Endothelial cell of umbilical vein (primary cell): ENCODE data around the gene MTIF3. TPM values are rescaled to one million over a fixed set of nuclear protein-coding genes. Genes with fewer than 3 reads are reported as not detected.

Source experiments
- BruUV-seq: library from RNA; stranded (reverse); fragments of 400-500 nt; replicated peaks from 2 replicates; lab custom pipeline; 2021; lab: Mats Ljungman, UMichigan
- CTCF ChIA-PET: fragments of 300-600, 350-600 bp; sonication (Branson Sonifier 250); formaldehyde crosslinking; loops from one replicate; lab custom pipeline; 2021; ENCODE audit warnings: antibody characterized with exemption, inconsistent platforms; lab: Charles Lee
- POLR2A ChIA-PET: fragments of 300-600, 350-600 bp; sonication (Branson Sonifier 250); formaldehyde crosslinking; loops from one replicate; lab custom pipeline; 2021; ENCODE audit warnings: antibody characterized with exemption, inconsistent platforms; lab: Charles Lee
- DNase-seq: peaks from one replicate; pipeline ENCODE4 v3.0.0-alpha.2; 2011; ENCODE audit warnings: low read depth, low spot score
- FAIRE-seq: peaks from 2 replicates; lab custom pipeline; 2011; peaks lifted over from hg19 to GRCh38; lab: Jason Lieb, UNC
- H2AFZ ChIP-seq: 2 replicates; pipeline ENCODE4 v1.6.0; 2012; ENCODE audit warnings: low read depth, low read length, control low read depth, inconsistent platforms
- H3K27ac ChIP-seq: 2 replicates; pipeline ENCODE4 v1.5.1; 2011; ENCODE audit warnings: low read depth, mild to moderate bottlenecking, control low read depth, low read length, moderate library complexity; ENCODE audit not compliant: insufficient read depth
- H3K27me3 ChIP-seq, 2 experiments: 2 replicates each; pipeline versions ENCODE4 v1.6.0 to v1.6.1; 2011; ENCODE audit warnings: low read length in 2 of 2, mixed read lengths in 1 of 2; ENCODE audit not compliant: control insufficient read depth in 2 of 2, insufficient read depth in 2 of 2
- H3K36me3 ChIP-seq, 2 experiments: 2 replicates in 1 of 2; 3 replicates in 1 of 2; pipeline ENCODE4 v1.5.1; 2011; ENCODE audit warnings: low read length in 2 of 2, mild to moderate bottlenecking in 1 of 2, moderate library complexity in 1 of 2; ENCODE audit not compliant: control insufficient read depth in 2 of 2, insufficient read depth in 2 of 2; ENCODE audit errors: extremely low read depth in 1 of 2
- H3K4me1 ChIP-seq: 3 replicates; pipeline ENCODE4 v1.5.1; 2011; ENCODE audit warnings: mild to moderate bottlenecking, low read length; ENCODE audit not compliant: control insufficient read depth, insufficient read depth; ENCODE audit errors: extremely low read depth
- H3K4me2 ChIP-seq: 2 replicates; pipeline ENCODE4 v1.6.1; 2011; ENCODE audit warnings: low read length, control low read depth, mixed read lengths; ENCODE audit not compliant: insufficient read depth
- H3K4me3 ChIP-seq, 3 experiments: fragments of 200-600 bp in 1 of 3; sonication (generic), shearing (Covaris generic) in 1 of 3; replicated peaks in 1 of 3; 2 replicates each; pipeline ENCODE4 v1.5.1; 2011 to 2016; ENCODE audit warnings: control low read depth in 3 of 3, low read length in 3 of 3, mild to moderate bottlenecking in 2 of 3, inconsistent platforms in 1 of 3, low read depth in 1 of 3, moderate library complexity in 1 of 3; ENCODE audit not compliant: insufficient read depth in 1 of 3
- H3K79me2 ChIP-seq: 2 replicates; pipeline ENCODE4 v1.6.0; 2012; ENCODE audit warnings: low read length, inconsistent platforms; ENCODE audit not compliant: control insufficient read depth, insufficient read depth
- H3K9ac ChIP-seq: replicated peaks from 2 replicates; pipeline ENCODE3; 2011; ENCODE audit warnings: low read length, control low read depth; ENCODE audit not compliant: insufficient read depth; ENCODE audit errors: extremely low read depth
- H3K9me1 ChIP-seq: replicated peaks from 3 replicates; pipeline ENCODE4 v1.6.0; 2011; ENCODE audit warnings: mild to moderate bottlenecking, low read length; ENCODE audit not compliant: control insufficient read depth, insufficient read depth; ENCODE audit errors: extremely low read depth
- H3K9me3 ChIP-seq: replicated peaks from 2 replicates; pipeline ENCODE4 v1.5.1; 2012; ENCODE audit warnings: low read length, inconsistent platforms; ENCODE audit not compliant: control insufficient read depth, insufficient read depth
- H4K20me1 ChIP-seq: replicated peaks from 2 replicates; pipeline ENCODE3; 2011; ENCODE audit warnings: mild to moderate bottlenecking, low read length; ENCODE audit not compliant: control insufficient read depth, insufficient read depth; ENCODE audit errors: extremely low read depth
- EZH2 ChIP-seq: IDR thresholded peaks from 2 replicates; pipeline ENCODE4 v1.6.1; 2012; ENCODE audit warnings: borderline replicate concordance, low read depth, mild to moderate bottlenecking, moderate library complexity, low read length, inconsistent platforms; ENCODE audit not compliant: severe bottlenecking
- FOS ChIP-seq: IDR thresholded peaks from 2 replicates; pipeline ENCODE4 v1.6.1; 2011; ENCODE audit warnings: mild to moderate bottlenecking, low read length, moderate library complexity, borderline replicate concordance; ENCODE audit not compliant: insufficient read depth
- GATA2 ChIP-seq: IDR thresholded peaks from 2 replicates; pipeline ENCODE4 v1.7.0; 2011; ENCODE audit warnings: low read depth, mild to moderate bottlenecking, moderate library complexity, mixed read lengths, low read length; ENCODE audit not compliant: insufficient read length, insufficient read depth
- JUN ChIP-seq: IDR thresholded peaks from 2 replicates; pipeline ENCODE4 v1.6.1; 2011; ENCODE audit warnings: borderline replicate concordance, low read depth; ENCODE audit not compliant: insufficient read length, insufficient read depth
- MYC ChIP-seq: IDR thresholded peaks from one replicate; pipeline ENCODE4 v1.6.1; 2011; ENCODE audit warnings: mild to moderate bottlenecking, low read depth, low read length
- POLR2A ChIP-seq: IDR thresholded peaks from 2 replicates; pipeline ENCODE4 v1.6.1; 2012; ENCODE audit warnings: low read depth, mild to moderate bottlenecking, control low read depth, low read length
- POLR2AphosphoS5 ChIP-seq: IDR thresholded peaks from 2 replicates; pipeline ENCODE4 v1.6.1; 2012; ENCODE audit warnings: low read depth, mild to moderate bottlenecking, control low read depth, low read length, moderate library complexity; ENCODE audit not compliant: insufficient read depth
- dilution Hi-C: fragments of 300-500 bp; cut with MboI; formaldehyde crosslinking; loops from one replicate; pipeline ENCODE4 v1.15.0; 2019; ENCODE audit warnings: low sequenced_read_pairs; ENCODE audit not compliant: extremely low pct_ligation_motif_present
- intact Hi-C: fragments of 100-400 bp; cut with micrococcal nuclease; formaldehyde crosslinking; loops from one replicate; pipeline ENCODE4 v1.10.0; 2022
- polyA plus RNA-seq, 4 experiments: library from polyadenylated mRNA; depleted of rRNA in 3 of 4; stranded (reverse) in 3 of 4; unstranded in 1 of 4; fragments of >200 nt; gene quantifications; 2 replicates each; pipeline versions ENCODE4 v1.2.1 to v1.2.3, GENCODE V29; 2011 to 2012; ENCODE audit warnings: missing spikeins in 1 of 4
- total RNA-seq: library from RNA; stranded (reverse); gene quantifications from 2 replicates; pipeline ENCODE4 v1.2.3, GENCODE V29; 2021
- TF ChIP-seq, protein P1 (sequence below): IDR thresholded peaks from 2 replicates; pipeline ENCODE4 v1.6.1; 2011; ENCODE audit not compliant: insufficient read depth, insufficient read length
- TF ChIP-seq, protein P2 (sequence below), 2 donors: IDR thresholded peaks; 1 replicate in 1 of 2; 2 replicates in 1 of 2; pipeline ENCODE4 v1.5.1; 2011; ENCODE audit warnings: low read length in 2 of 2, mild to moderate bottlenecking in 2 of 2, moderate library complexity in 2 of 2, control low read depth in 1 of 2, inconsistent platforms in 1 of 2, low read depth in 1 of 2; ENCODE audit not compliant: insufficient read depth in 1 of 2; ENCODE audit errors: extremely low read depth in 1 of 2

Gene MTIF3
- total and polyA plus RNA-seq, 2 donors (not counting 3 experiments of a cell fraction or from before 2014, with no cell fraction given) = 23.5 to 37.5 TPM

DNA sequence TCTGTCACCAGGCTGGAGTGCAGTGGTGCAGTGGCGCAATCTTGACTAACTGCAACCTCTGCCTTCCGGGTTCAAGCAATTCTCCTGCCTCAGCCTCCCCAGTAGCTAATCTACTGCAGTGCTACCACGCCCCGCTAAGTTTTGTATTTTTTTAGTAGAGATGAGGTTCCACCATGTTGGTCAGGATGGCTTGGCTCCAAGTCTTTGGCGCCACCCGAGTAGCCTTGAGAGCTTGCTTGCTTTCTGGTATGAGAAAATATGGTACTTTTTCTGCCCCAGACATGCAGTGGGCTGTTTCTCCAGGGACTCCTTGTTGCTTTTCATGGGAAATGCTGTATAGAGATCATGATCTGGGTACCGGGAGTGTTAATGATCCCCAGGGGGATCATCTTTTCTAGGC lies 60.5 kb downstream of the MTIF3 start:
- H3K9me3 ChIP-seq = no peaks in the 10 kb centered on the region
- intact Hi-C loops (no loop called here), dilution Hi-C loops (no loop called here)
- H3K4me2 ChIP-seq = no peak overlapping the region
- H3K9ac ChIP-seq = no peak overlapping the region
- H4K20me1 ChIP-seq = no peaks in the 10 kb centered on the region
- no peak overlapping the region for H2AFZ ChIP-seq
- H3K4me1 ChIP-seq = no peaks in the 10 kb centered on the region
- TF ChIP-seq POLR2AphosphoS5 = no peak
- no peak for TF ChIP-seq FOS
- TF ChIP-seq MYC = no peak
- no peak for TF ChIP-seq POLR2A
- no peak for TF ChIP-seq GATA2
- TF ChIP-seq JUN = no peak
- peaks cover 8 to 11% of the 10 kb centered on the region in 2 experiments for H3K27me3 ChIP-seq
- no peak overlapping the region for H3K27ac ChIP-seq
- no peak for DNase-seq
- no peak for FAIRE-seq
- H3K9me1 ChIP-seq = no peaks in the 10 kb centered on the region
- no peak overlapping the region for H3K4me3 ChIP-seq
- no peaks in the 10 kb centered on the region for H3K36me3 ChIP-seq
- no peaks in the 10 kb centered on the region for H3K79me2 ChIP-seq
- BruUV-seq = no TSS peak
- CTCF ChIA-PET = interaction anchor here (0.6 to 1.3 kb wide), 6 partner anchors 10 to 563 kb away, joined by 3 to 4 read pairs (median 3); no protein-coding TSS in a partner anchor
- POLR2A ChIA-PET = no interaction called here

DNA sequence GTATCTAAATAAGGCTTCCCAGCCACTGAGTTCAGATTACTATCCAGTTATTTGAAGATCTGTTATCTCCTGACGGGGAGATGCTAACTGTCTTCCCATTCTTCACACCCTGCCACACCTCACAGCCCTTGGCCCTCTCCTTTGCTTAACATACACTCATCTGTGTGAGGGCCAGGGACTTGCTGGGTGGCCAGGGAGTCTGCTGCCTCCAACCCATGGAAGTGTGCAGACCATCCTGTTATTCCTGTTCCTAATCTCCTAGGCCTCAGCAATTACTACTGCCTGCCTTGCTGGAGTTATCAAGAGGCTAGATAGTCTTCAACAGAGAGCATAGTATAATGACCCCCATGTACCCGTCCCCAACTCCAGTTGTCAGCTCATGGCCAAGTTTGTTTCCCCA lies 62.1 kb downstream of the MTIF3 start:
- ChIA-PET POLR2A (no interaction called here), CTCF (no interaction called here)
- H3K36me3 ChIP-seq = no peaks in the 10 kb centered on the region
- H3K9ac ChIP-seq = no peak overlapping the region
- dilution Hi-C loops (no loop called here), intact Hi-C loops (no loop called here)
- H2AFZ ChIP-seq = no peak overlapping the region
- H3K79me2 ChIP-seq = no peaks in the 10 kb centered on the region
- H4K20me1 ChIP-seq = no peaks in the 10 kb centered on the region
- DNase-seq = no peak
- no peak overlapping the region for H3K4me3 ChIP-seq
- no peak overlapping the region for H3K27ac ChIP-seq
- TF ChIP-seq POLR2AphosphoS5 (no peak), POLR2A (no peak), FOS (no peak), MYC (no peak), GATA2 (no peak), EZH2 (no peak), JUN (no peak)
- TF ChIP-seq, protein P1, sequence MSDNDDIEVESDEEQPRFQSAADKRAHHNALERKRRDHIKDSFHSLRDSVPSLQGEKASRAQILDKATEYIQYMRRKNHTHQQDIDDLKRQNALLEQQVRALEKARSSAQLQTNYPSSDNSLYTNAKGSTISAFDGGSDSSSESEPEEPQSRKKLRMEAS = no peak
- TF ChIP-seq, protein P2, sequence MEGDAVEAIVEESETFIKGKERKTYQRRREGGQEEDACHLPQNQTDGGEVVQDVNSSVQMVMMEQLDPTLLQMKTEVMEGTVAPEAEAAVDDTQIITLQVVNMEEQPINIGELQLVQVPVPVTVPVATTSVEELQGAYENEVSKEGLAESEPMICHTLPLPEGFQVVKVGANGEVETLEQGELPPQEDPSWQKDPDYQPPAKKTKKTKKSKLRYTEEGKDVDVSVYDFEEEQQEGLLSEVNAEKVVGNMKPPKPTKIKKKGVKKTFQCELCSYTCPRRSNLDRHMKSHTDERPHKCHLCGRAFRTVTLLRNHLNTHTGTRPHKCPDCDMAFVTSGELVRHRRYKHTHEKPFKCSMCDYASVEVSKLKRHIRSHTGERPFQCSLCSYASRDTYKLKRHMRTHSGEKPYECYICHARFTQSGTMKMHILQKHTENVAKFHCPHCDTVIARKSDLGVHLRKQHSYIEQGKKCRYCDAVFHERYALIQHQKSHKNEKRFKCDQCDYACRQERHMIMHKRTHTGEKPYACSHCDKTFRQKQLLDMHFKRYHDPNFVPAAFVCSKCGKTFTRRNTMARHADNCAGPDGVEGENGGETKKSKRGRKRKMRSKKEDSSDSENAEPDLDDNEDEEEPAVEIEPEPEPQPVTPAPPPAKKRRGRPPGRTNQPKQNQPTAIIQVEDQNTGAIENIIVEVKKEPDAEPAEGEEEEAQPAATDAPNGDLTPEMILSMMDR (IDR thresholded peaks at IDR 0.05; ENCODE audit: extremely low read depth in 1 of 2, insufficient read depth in 1 of 2, low read depth in 1 of 2, low read length in 2 of 2) = no peak
- H3K4me2 ChIP-seq = no peak overlapping the region
- FAIRE-seq = no peak
- no TSS peak for BruUV-seq
- peaks cover 5 to 11% of the 10 kb centered on the region in 2 experiments for H3K27me3 ChIP-seq
- no peaks in the 10 kb centered on the region for H3K4me1 ChIP-seq
- no peaks in the 10 kb centered on the region for H3K9me3 ChIP-seq
- H3K9me1 ChIP-seq = no peaks in the 10 kb centered on the region
